ENCODE results near the gene TMEM121B. TPM values are rescaled to one million over a fixed set of nuclear protein-coding genes. Genes with fewer than 3 reads are reported as not detected.

TMEM121B gene
- total RNA-seq, 2 donors from 2014 or later, result 0.26 TPM; not detected in 1

GRCh38 chr22:17103351-17103750 lies 17.8 kb downstream of the TMEM121B start:
- Histone ChIP-seq H3K4me1 (no peaks in the 10 kb centered on the region), H3K27ac (no peak overlapping the region), H3K36me3 (replicated peaks in 1 of 2; ENCODE audit: insufficient read depth in 1 of 2, low read depth in 2 of 2) (peaks cover 22 to 32% of the 10 kb centered on the region in 2 donors), H3K27me3 (no peaks in the 10 kb centered on the region), H3K9me3 (no peaks in the 10 kb centered on the region), H3K4me3 (no peak overlapping the region)
- ATAC-seq (no peak), DNase-seq (no peak)
- WGBS, 2 donors, result 91 to 94% methylated on average over 9 of the region's 9 CpGs
- no peak for TF ChIP-seq POLR2A (IDR thresholded peaks at IDR 0.05)
- TF ChIP-seq, protein P1, sequence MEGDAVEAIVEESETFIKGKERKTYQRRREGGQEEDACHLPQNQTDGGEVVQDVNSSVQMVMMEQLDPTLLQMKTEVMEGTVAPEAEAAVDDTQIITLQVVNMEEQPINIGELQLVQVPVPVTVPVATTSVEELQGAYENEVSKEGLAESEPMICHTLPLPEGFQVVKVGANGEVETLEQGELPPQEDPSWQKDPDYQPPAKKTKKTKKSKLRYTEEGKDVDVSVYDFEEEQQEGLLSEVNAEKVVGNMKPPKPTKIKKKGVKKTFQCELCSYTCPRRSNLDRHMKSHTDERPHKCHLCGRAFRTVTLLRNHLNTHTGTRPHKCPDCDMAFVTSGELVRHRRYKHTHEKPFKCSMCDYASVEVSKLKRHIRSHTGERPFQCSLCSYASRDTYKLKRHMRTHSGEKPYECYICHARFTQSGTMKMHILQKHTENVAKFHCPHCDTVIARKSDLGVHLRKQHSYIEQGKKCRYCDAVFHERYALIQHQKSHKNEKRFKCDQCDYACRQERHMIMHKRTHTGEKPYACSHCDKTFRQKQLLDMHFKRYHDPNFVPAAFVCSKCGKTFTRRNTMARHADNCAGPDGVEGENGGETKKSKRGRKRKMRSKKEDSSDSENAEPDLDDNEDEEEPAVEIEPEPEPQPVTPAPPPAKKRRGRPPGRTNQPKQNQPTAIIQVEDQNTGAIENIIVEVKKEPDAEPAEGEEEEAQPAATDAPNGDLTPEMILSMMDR (IDR thresholded peaks at IDR 0.05), result no peak
- intact Hi-C loops (cut with DNase I), result no loop called here

GRCh38 chr22:17102297-17102667 lies 18.9 kb downstream of the TMEM121B start:
- 86 to 93% methylated on average over 7 of the region's 7 CpGs for WGBS, 2 donors
- H3K36me3 ChIP-seq (replicated peaks in 1 of 2; ENCODE audit: insufficient read depth in 1 of 2, low read depth in 2 of 2), result peaks cover 19 to 32% of the 10 kb centered on the region in 2 donors
- ATAC-seq, result no peak
- H3K27me3 ChIP-seq, result no peaks in the 10 kb centered on the region
- intact Hi-C loops (cut with DNase I), result no loop called here
- TF ChIP-seq, protein P1 (IDR thresholded peaks at IDR 0.05), result no peak
- no peak for TF ChIP-seq POLR2A (IDR thresholded peaks at IDR 0.05)
- H3K4me1 ChIP-seq, result no peaks in the 10 kb centered on the region
- H3K4me3 ChIP-seq, result no peak overlapping the region
- H3K9me3 ChIP-seq, result no peaks in the 10 kb centered on the region
- no peak overlapping the region for H3K27ac ChIP-seq
- DNase-seq, result no peak

- Histone ChIP-seq H3K9me3 (no peaks in the 10 kb centered on the region), H3K27ac (no peak overlapping the region), H3K4me3 (no peak overlapping the region), H3K36me3 (replicated peaks in 1 of 2; ENCODE audit: insufficient read depth in 1 of 2, low read depth in 2 of 2) (peaks cover 19 to 32% of the 10 kb centered on the region in 2 donors), H3K4me1 (no peaks in the 10 kb centered on the region), H3K27me3 (no peaks in the 10 kb centered on the region)
- intact Hi-C loops (cut with DNase I), result no loop called here
- WGBS, 2 donors, result 91 to 93% methylated on average over 9 to 14 of the region's 14 CpGs
- TF ChIP-seq, protein P1 (IDR thresholded peaks at IDR 0.05), result no peak
- ATAC-seq, result no peak
- DNase-seq, result no peak
Measured at GRCh38 chr22:17101475-17102296, 19.5 kb downstream of the TMEM121B start.

DNA sequence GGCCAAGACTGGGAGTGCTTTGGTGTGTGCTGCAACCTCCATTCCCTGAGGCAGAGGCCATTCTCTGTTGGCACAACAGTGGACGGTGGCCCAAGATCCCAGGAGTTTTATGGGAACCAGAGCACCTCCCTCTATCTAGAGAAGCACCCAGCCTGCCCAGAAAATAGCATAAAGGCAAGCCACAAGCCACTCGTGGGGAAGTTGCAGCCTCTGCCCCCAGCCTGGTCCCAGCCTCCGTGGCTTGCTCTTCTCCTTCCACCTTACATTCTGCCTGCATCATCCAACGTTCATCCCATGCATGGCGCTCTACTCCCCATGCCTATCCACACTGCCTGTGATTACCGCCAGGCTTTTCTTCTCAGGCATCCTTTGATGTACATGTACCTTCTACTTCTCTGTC lies 20.5 kb downstream of the TMEM121B start:
- 67 to 79% methylated on average over 6 of the region's 6 CpGs for WGBS, 2 donors
- ATAC-seq (no peak), DNase-seq (no peak)
- Histone ChIP-seq H3K36me3 (replicated peaks in 1 of 2; ENCODE audit: insufficient read depth in 1 of 2, low read depth in 2 of 2) (peaks cover 19 to 30% of the 10 kb centered on the region in 2 donors), H3K27ac (no peak overlapping the region), H3K27me3 (no peaks in the 10 kb centered on the region), H3K4me3 (no peak overlapping the region), H3K9me3 (no peaks in the 10 kb centered on the region), H3K4me1 (no peaks in the 10 kb centered on the region)
- intact Hi-C loops (cut with DNase I), result no loop called here
- TF ChIP-seq, protein P1 (IDR thresholded peaks at IDR 0.05), result no peak
- no peak for TF ChIP-seq POLR2A (IDR thresholded peaks at IDR 0.05)

GRCh38 chr22:17098379-17098819 lies 22.8 kb downstream of the TMEM121B start:
- intact Hi-C loops (cut with DNase I), result no loop called here
- WGBS, 2 donors, result 65 to 71% methylated on average over 7 of the region's 7 CpGs
- Histone ChIP-seq H3K27me3 (no peaks in the 10 kb centered on the region), H3K4me3 (no peak overlapping the region), H3K4me1 (peaks cover 1% of the 10 kb centered on the region), H3K27ac (no peak overlapping the region), H3K36me3 (replicated peaks in 1 of 2; ENCODE audit: insufficient read depth in 1 of 2, low read depth in 2 of 2) (peaks cover 18 to 25% of the 10 kb centered on the region in 2 donors), H3K9me3 (no peaks in the 10 kb centered on the region)
- no peak for TF ChIP-seq POLR2A (IDR thresholded peaks at IDR 0.05)
- TF ChIP-seq, protein P1 (IDR thresholded peaks at IDR 0.05), result no peak
- ATAC-seq (no peak), DNase-seq (peak in 1 of 4 donors; percentile 57)

Measured in body of pancreas (tissue), 4 donors.